Liver (tissue), 9 donors: ENCODE data around the gene CRTAP. TPM values are rescaled to one million over a fixed set of nuclear protein-coding genes. Genes with fewer than 3 reads are reported as not detected.

Experiments
- DNase-seq: peaks from one replicate; pipeline ENCODE4 v3.0.0-alpha.2; 2017; ENCODE audit warnings: low spot score
- H3K27ac ChIP-seq, 2 donors: one replicate each; pipeline ENCODE4 v1.7.0; 2013; ENCODE audit warnings: inconsistent platforms in 2 of 2, low read length in 2 of 2, control low read depth in 1 of 2, low read depth in 1 of 2, mild to moderate bottlenecking in 1 of 2
- H3K27me3 ChIP-seq, 4 donors: one replicate each; pipeline versions ENCODE4 v1.6.1 to v1.7.0; 2013; ENCODE audit warnings: low read length in 3 of 4, inconsistent platforms in 1 of 4, mild to moderate bottlenecking in 1 of 4, moderate library complexity in 1 of 4; ENCODE audit not compliant: control insufficient read depth in 4 of 4, insufficient read depth in 4 of 4
- H3K36me3 ChIP-seq, 4 donors: one replicate each; pipeline versions ENCODE4 v1.6.1 to v1.7.0; 2013; ENCODE audit warnings: low read length in 3 of 4, mild to moderate bottlenecking in 3 of 4, low read depth in 1 of 4, moderate library complexity in 1 of 4; ENCODE audit not compliant: control insufficient read depth in 4 of 4, insufficient read depth in 3 of 4
- H3K4me1 ChIP-seq, 4 donors: one replicate each; pipeline versions ENCODE4 v1.6.1 to v1.7.0; 2013; ENCODE audit warnings: low read length in 3 of 4, mild to moderate bottlenecking in 3 of 4, moderate library complexity in 1 of 4; ENCODE audit not compliant: control insufficient read depth in 4 of 4, insufficient read depth in 4 of 4
- H3K4me3 ChIP-seq, 3 donors: one replicate each; pipeline versions ENCODE4 v1.6.1 to v1.7.0; 2013; ENCODE audit warnings: low read length in 3 of 3, control low read depth in 1 of 3, low read depth in 1 of 3, mild to moderate bottlenecking in 1 of 3
- H3K9ac ChIP-seq, 2 donors: one replicate each; pipeline ENCODE4 v1.7.0; 2013; ENCODE audit warnings: low read length in 2 of 2, mild to moderate bottlenecking in 2 of 2, moderate library complexity in 2 of 2, control low read depth in 1 of 2, low read depth in 1 of 2
- H3K9me3 ChIP-seq, 4 donors: one replicate each; pipeline versions ENCODE4 v1.6.1 to v1.7.0; 2013; ENCODE audit warnings: low read length in 3 of 4; ENCODE audit not compliant: control insufficient read depth in 4 of 4
- ATF3 ChIP-seq: IDR thresholded peaks from 2 replicates; pipeline ENCODE4 v1.6.1; 2016; ENCODE audit warnings: antibody characterized with exemption
- CTCF ChIP-seq: fragments of 150-350 bp; IDR thresholded peaks from 2 replicates; pipeline ENCODE4 v1.5.1; 2017; ENCODE audit warnings: improper control_type of control experiment, low read depth, low read length; ENCODE audit not compliant: missing input control
- EGR1 ChIP-seq, 2 donors: IDR thresholded peaks; 2 replicates each; pipeline ENCODE4 v1.6.1; 2016 to 2018; ENCODE audit warnings: antibody characterized with exemption in 2 of 2, low read depth in 2 of 2
- FOXA1 ChIP-seq: IDR thresholded peaks from 2 replicates; pipeline ENCODE4 v1.6.1; 2016; ENCODE audit warnings: antibody characterized with exemption
- FOXA2 ChIP-seq: IDR thresholded peaks from 2 replicates; pipeline ENCODE4 v1.6.1; 2016; ENCODE audit warnings: antibody characterized with exemption
- GABPA ChIP-seq, 2 donors: IDR thresholded peaks in 1 of 2; conservative IDR thresholded peaks in 1 of 2; 2 replicates each; pipeline ENCODE4 v1.6.1; 2016; ENCODE audit warnings: antibody characterized with exemption in 2 of 2, mild to moderate bottlenecking in 1 of 2, moderate library complexity in 1 of 2
- HNF4A ChIP-seq, 2 donors: conservative IDR thresholded peaks; 2 replicates each; pipeline ENCODE4 v1.6.1; 2016; ENCODE audit warnings: antibody characterized with exemption in 2 of 2, mild to moderate bottlenecking in 2 of 2
- HNF4G ChIP-seq: IDR thresholded peaks from 2 replicates; pipeline ENCODE4 v1.6.1; 2016; ENCODE audit warnings: antibody characterized with exemption
- JUND ChIP-seq, 2 donors: IDR thresholded peaks; 2 replicates each; pipeline ENCODE4 v1.6.1; 2016; ENCODE audit warnings: antibody characterized with exemption in 2 of 2
- MAX ChIP-seq: IDR thresholded peaks from 2 replicates; pipeline ENCODE4 v1.6.1; 2016; ENCODE audit warnings: antibody characterized with exemption
- NR2F2 ChIP-seq: IDR thresholded peaks from 2 replicates; pipeline ENCODE4 v1.6.1; 2016; ENCODE audit warnings: antibody characterized with exemption
- RAD21 ChIP-seq, 2 donors: IDR thresholded peaks; 2 replicates each; pipeline ENCODE4 v1.6.1; 2016; ENCODE audit warnings: antibody characterized with exemption in 2 of 2, mild to moderate bottlenecking in 2 of 2
- RXRA ChIP-seq, 2 donors: IDR thresholded peaks; 2 replicates each; pipeline ENCODE4 v1.6.1; 2017 to 2018; ENCODE audit warnings: antibody characterized with exemption in 2 of 2, mild to moderate bottlenecking in 1 of 2
- SP1 ChIP-seq: IDR thresholded peaks from 2 replicates; pipeline ENCODE4 v1.6.1; 2018; ENCODE audit warnings: antibody characterized with exemption, mild to moderate bottlenecking
- TAF1 ChIP-seq: conservative IDR thresholded peaks from 2 replicates; pipeline ENCODE4 v1.6.1; 2016; ENCODE audit warnings: antibody characterized with exemption, mild to moderate bottlenecking
- YY1 ChIP-seq: IDR thresholded peaks from 2 replicates; pipeline ENCODE4 v1.6.1; 2016; ENCODE audit warnings: antibody characterized with exemption, mild to moderate bottlenecking
- ZBTB33 ChIP-seq: IDR thresholded peaks from 2 replicates; pipeline ENCODE4 v1.6.1; 2016; ENCODE audit warnings: antibody characterized with exemption
- WGBS: extraction: QIAGEN DNeasy Blood & Tissue Kit; methylation state at CpG from one replicate; pipeline ENCODE4 v1.1.7; 2013; 5-methylcytosine and 5-hydroxymethylcytosine counted together
- polyA plus RNA-seq, 2 donors: library from polyadenylated mRNA; stranded (reverse) in 1 of 2; unstranded in 1 of 2; fragments of 200-250 nt in 1 of 2; fragments of >200 nt in 1 of 2; fragmentation: Nextera tagmentation in 1 of 2; extraction: Ambion mirVana in 1 of 2; gene quantifications; one replicate each; pipeline versions ENCODE4 v1.2.1 to v1.2.3, GENCODE V29; 2013 to 2015
- total RNA-seq, 2 donors: library from RNA; depleted of rRNA; stranded (reverse); fragments of >200 nt; gene quantifications; one replicate each; pipeline ENCODE4 v1.2.3, GENCODE V29; 2014
- donor health status: healthy.
- donor health status: healthy.
- donor health status: healthy.
- donor health status: healthy.
- donor health status: healthy.

The CRTAP gene
- total and polyA plus RNA-seq, 4 donors = 26.5 to 47.6 (median 38.5) TPM

- TF ChIP-seq GABPA (IDR thresholded peaks at IDR 0.05 in 1 of 2, conservative IDR thresholded peaks at IDR 0.05 in 1 of 2) (no peak), EGR1 (IDR thresholded peaks at IDR 0.05; ENCODE audit: low read depth in 2 of 2) (no peak), HNF4A (conservative IDR thresholded peaks at IDR 0.05) (no peak), FOXA1 (no peak), RAD21 (IDR thresholded peaks at IDR 0.05) (no peak), JUND (IDR thresholded peaks at IDR 0.05) (no peak), FOXA2 (no peak), HNF4G (no peak), SP1 (no peak), ZBTB33 (no peak)
Measured at GRCh38 chr3:33145221-33145900, 31.5 kb downstream of the CRTAP start (continued).

- TF ChIP-seq SP1 = no peak
- TF ChIP-seq EGR1 (IDR thresholded peaks at IDR 0.05; ENCODE audit: low read depth in 2 of 2) = no peak
- TF ChIP-seq GABPA (IDR thresholded peaks at IDR 0.05 in 1 of 2, conservative IDR thresholded peaks at IDR 0.05 in 1 of 2) = no peak
- no peak for TF ChIP-seq ZBTB33
- TF ChIP-seq ATF3 = no peak
- no peak for TF ChIP-seq FOXA1
- TF ChIP-seq YY1 = no peak
- TF ChIP-seq HNF4G = no peak
- TF ChIP-seq HNF4A (conservative IDR thresholded peaks at IDR 0.05) = no peak
- TF ChIP-seq RAD21 (IDR thresholded peaks at IDR 0.05) = no peak
- TF ChIP-seq JUND (IDR thresholded peaks at IDR 0.05) = no peak
- TF ChIP-seq TAF1 = no peak
- H3K4me3 ChIP-seq = no peak overlapping the region
- H3K9ac ChIP-seq = no peak overlapping the region
- H3K27me3 ChIP-seq = no peaks in the 10 kb centered on the region
- H3K9me3 ChIP-seq = no peaks in the 10 kb centered on the region
- DNase-seq = no peak
- WGBS = 92% methylated on average over 9 of the region's 9 CpGs
- H3K4me1 ChIP-seq = peaks cover 0 to 11% (median 0%) of the 10 kb centered on the region in 4 donors
- H3K36me3 ChIP-seq = peaks cover 0 to 9% (median 5%) of the 10 kb centered on the region in 4 donors
- H3K27ac ChIP-seq = no peak overlapping the region
Measured at GRCh38 chr3:33145901-33146580, 32.2 kb downstream of the CRTAP start.

- H3K4me3 ChIP-seq = no peak overlapping the region
- TF ChIP-seq CTCF (peak; percentile 18), RXRA (IDR thresholded peaks at IDR 0.05) (no peak), EGR1 (IDR thresholded peaks at IDR 0.05; ENCODE audit: low read depth in 2 of 2) (no peak), NR2F2 (no peak), YY1 (no peak), MAX (no peak), JUND (IDR thresholded peaks at IDR 0.05) (no peak), ZBTB33 (no peak)
- no peak for DNase-seq
- H3K9ac ChIP-seq = no peak overlapping the region
- H3K4me1 ChIP-seq = peaks cover 0 to 11% (median 0%) of the 10 kb centered on the region in 4 donors
- no peaks in the 10 kb centered on the region for H3K27me3 ChIP-seq
- H3K9me3 ChIP-seq = no peaks in the 10 kb centered on the region
- H3K36me3 ChIP-seq = peaks cover 0 to 8% (median 4%) of the 10 kb centered on the region in 4 donors
- WGBS = 64% methylated on average over 8 of the region's 8 CpGs
- no peak overlapping the region for H3K27ac ChIP-seq
Measured at GRCh38 chr3:33146791-33147445, 33.1 kb downstream of the CRTAP start.
